SU-DHL-6 (cell line): Measurements from ENCODE around the gene SRA1.
"Not testable (repeated sequence)": the region's sequence is repeated elsewhere in the genome, so short reads cannot be mapped to it uniquely, and the experiment has no call there.

ENCODE experiments used
- H2AFZ ChIP-seq: fragments of 200-600 bp; sonication (generic); 2 replicates; pipeline ENCODE4 v1.6.1; 2014; ENCODE audit warnings: low read depth, mild to moderate bottlenecking, moderate library complexity, mixed read lengths, antibody characterized with exemption, low read length; ENCODE audit not compliant: severe bottlenecking
- H3F3A ChIP-seq: fragments of 200-600 bp; shearing (Covaris generic); 2 replicates; pipeline ENCODE4 v1.6.0; 2016; ENCODE audit warnings: antibody characterized with exemption, mild to moderate bottlenecking; ENCODE audit not compliant: insufficient read depth
- H3K27ac ChIP-seq: fragments of 200-600 bp; sonication (generic); 2 replicates; pipeline ENCODE4 v1.5.1; 2016; ENCODE audit warnings: low read depth, mild to moderate bottlenecking, low read length, moderate library complexity, mixed read lengths
- H3K27me3 ChIP-seq: fragments of 200-600 bp; sonication (generic), shearing (Covaris generic); 2 replicates; pipeline ENCODE4 v1.6.0; 2014; ENCODE audit warnings: mild to moderate bottlenecking, low read length
- H3K36me3 ChIP-seq: fragments of 200-600 bp; sonication (generic); 2 replicates; pipeline ENCODE4 v1.6.1; 2014; ENCODE audit warnings: mild to moderate bottlenecking, low read length, mixed read lengths
- H3K4me2 ChIP-seq: fragments of 300-600, 200-600 bp; shearing (Covaris generic), sonication (generic); 2 replicates; pipeline ENCODE4 v1.6.0; 2014; ENCODE audit warnings: low read length, low read depth, mild to moderate bottlenecking; ENCODE audit not compliant: poor library complexity, severe bottlenecking
- H3K4me3 ChIP-seq: fragments of 200-600 bp; sonication (generic); 2 replicates; pipeline ENCODE4 v1.5.1; 2014; ENCODE audit warnings: antibody characterized with exemption, low read length, mild to moderate bottlenecking, mixed read lengths; ENCODE audit not compliant: insufficient read depth, poor library complexity, severe bottlenecking
- H3K79me2 ChIP-seq: fragments of 200-600 bp; sonication (generic); 2 replicates; pipeline ENCODE4 v1.6.1; 2014; ENCODE audit warnings: mild to moderate bottlenecking, low read length, moderate library complexity; ENCODE audit not compliant: insufficient read depth
- H3K9ac ChIP-seq: fragments of 200-600 bp; sonication (generic); 2 replicates; pipeline ENCODE4 v1.7.0; 2014; ENCODE audit warnings: mild to moderate bottlenecking, low read length
- H3K9me2 ChIP-seq: fragments of 200-600 bp; sonication (generic); replicated peaks from 2 replicates; pipeline ENCODE4 v1.6.1; 2014; ENCODE audit warnings: low read length; ENCODE audit not compliant: insufficient read depth
- H3K9me3 ChIP-seq: fragments of 200-600 bp; sonication (generic); 2 replicates; pipeline ENCODE4 v1.6.1; 2014; ENCODE audit warnings: low read length, mixed read lengths; ENCODE audit not compliant: insufficient read depth
- H4K20me1 ChIP-seq: fragments of 200-600 bp; sonication (generic); 2 replicates; pipeline ENCODE4 v1.6.1; 2014; ENCODE audit warnings: low read depth, mild to moderate bottlenecking, antibody characterized with exemption, low read length, moderate library complexity, mixed read lengths
- EZH2phosphoT487 ChIP-seq: fragments of 200-600 bp; sonication (generic), shearing (Covaris generic); conservative IDR thresholded peaks from 2 replicates; pipeline ENCODE4 v1.6.1; 2018; ENCODE audit warnings: mild to moderate bottlenecking, antibody characterized with exemption, low read length, moderate library complexity, mixed read lengths
- TF ChIP-seq, protein P1 (sequence below): fragments of 200-600 bp; sonication (generic); IDR thresholded peaks from one replicate; pipeline ENCODE4 v1.5.1; 2017; ENCODE audit warnings: antibody characterized with exemption, mild to moderate bottlenecking, low read length, moderate library complexity; ENCODE audit not compliant: insufficient read depth, poor library complexity, severe bottlenecking

SRA1 gene

DNA sequence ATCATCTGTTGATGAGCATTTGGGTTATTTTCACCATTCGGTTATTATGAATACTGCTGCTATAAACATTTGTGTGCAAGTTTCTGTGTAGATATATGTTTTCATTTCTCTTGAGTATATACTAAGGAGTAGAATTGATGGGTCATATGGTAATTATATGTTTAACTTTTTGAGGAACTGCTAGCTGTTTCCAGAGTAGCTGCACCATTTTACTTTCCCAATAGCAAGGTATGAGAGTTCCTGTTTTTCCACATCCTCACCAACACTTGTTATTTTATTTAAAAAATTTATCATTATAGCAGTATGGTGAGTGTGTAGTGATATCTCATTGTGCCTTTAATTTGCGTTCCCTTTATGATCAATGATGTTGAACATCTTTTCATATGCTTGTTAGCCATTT, 46.5 kb upstream of the SRA1 start:
- Histone ChIP-seq H3K27ac (no peak overlapping the region), H3K9me2 (no peaks in the 10 kb centered on the region), H3K9ac (no peak overlapping the region), H3K27me3 (no peaks in the 10 kb centered on the region), H4K20me1 (no peaks in the 10 kb centered on the region), H3K9me3 (no peaks in the 10 kb centered on the region), H3F3A (no peaks in the 10 kb centered on the region), H3K79me2 (no peaks in the 10 kb centered on the region), H2AFZ (no peak overlapping the region), H3K36me3 (no peaks in the 10 kb centered on the region), H3K4me3 (no peak overlapping the region), H3K4me2 (no peak overlapping the region)
- TF ChIP-seq EZH2phosphoT487, result no peak
- TF ChIP-seq, protein P1, sequence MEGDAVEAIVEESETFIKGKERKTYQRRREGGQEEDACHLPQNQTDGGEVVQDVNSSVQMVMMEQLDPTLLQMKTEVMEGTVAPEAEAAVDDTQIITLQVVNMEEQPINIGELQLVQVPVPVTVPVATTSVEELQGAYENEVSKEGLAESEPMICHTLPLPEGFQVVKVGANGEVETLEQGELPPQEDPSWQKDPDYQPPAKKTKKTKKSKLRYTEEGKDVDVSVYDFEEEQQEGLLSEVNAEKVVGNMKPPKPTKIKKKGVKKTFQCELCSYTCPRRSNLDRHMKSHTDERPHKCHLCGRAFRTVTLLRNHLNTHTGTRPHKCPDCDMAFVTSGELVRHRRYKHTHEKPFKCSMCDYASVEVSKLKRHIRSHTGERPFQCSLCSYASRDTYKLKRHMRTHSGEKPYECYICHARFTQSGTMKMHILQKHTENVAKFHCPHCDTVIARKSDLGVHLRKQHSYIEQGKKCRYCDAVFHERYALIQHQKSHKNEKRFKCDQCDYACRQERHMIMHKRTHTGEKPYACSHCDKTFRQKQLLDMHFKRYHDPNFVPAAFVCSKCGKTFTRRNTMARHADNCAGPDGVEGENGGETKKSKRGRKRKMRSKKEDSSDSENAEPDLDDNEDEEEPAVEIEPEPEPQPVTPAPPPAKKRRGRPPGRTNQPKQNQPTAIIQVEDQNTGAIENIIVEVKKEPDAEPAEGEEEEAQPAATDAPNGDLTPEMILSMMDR, result no peak

DNA sequence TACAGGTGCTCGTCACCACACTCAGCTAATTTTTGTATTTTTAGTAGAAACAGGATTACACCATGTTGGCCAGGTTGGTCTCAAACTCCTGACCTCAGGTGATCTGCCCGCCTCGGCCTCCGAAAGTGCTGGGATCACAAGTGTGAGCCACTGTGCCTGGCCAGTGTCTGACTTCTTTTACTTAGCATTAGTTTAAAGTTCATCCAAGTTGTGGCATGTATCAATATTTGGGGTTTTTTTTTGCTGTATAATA, 46.1 kb upstream of the SRA1 start:
- not testable (repeated sequence) for H2AFZ ChIP-seq, H3K4me2 ChIP-seq, H3K27me3 ChIP-seq, H3K27ac ChIP-seq, H3K9me3 ChIP-seq, H4K20me1 ChIP-seq, H3K4me3 ChIP-seq, H3K36me3 ChIP-seq, H3K9me2 ChIP-seq, H3K9ac ChIP-seq, H3F3A ChIP-seq, H3K79me2 ChIP-seq

DNA sequence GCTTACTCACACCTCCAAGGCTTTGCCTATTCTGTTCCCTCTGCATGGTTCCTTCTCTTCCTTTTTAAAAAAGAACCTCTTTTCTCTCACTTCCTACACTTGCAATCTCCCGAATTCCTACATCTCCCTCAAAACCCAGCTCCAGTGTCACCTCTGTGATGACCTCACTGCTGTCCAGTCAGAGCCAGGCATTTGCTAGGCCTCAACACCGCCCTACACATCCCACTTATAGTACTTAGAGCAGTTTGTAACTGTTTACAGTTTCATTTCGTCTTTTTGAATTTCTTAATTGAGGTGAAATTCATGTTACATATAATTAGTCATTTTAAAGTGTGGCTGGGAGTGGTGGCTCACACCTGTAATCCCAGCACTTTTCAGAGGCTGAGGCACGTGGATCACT, 44.9 kb upstream of the SRA1 start:
- Histone ChIP-seq H3K27me3 (no peaks in the 10 kb centered on the region), H3K9me3 (no peaks in the 10 kb centered on the region), H3K36me3 (no peaks in the 10 kb centered on the region), H3K79me2 (no peaks in the 10 kb centered on the region), H2AFZ (no peak overlapping the region), H3K4me3 (no peak overlapping the region), H3K4me2 (no peak overlapping the region), H3K27ac (no peak overlapping the region), H3K9ac (no peak overlapping the region), H4K20me1 (no peaks in the 10 kb centered on the region), H3F3A (no peaks in the 10 kb centered on the region), H3K9me2 (no peaks in the 10 kb centered on the region)
- no peak for TF ChIP-seq EZH2phosphoT487
- TF ChIP-seq, protein P1, result no peak

DNA sequence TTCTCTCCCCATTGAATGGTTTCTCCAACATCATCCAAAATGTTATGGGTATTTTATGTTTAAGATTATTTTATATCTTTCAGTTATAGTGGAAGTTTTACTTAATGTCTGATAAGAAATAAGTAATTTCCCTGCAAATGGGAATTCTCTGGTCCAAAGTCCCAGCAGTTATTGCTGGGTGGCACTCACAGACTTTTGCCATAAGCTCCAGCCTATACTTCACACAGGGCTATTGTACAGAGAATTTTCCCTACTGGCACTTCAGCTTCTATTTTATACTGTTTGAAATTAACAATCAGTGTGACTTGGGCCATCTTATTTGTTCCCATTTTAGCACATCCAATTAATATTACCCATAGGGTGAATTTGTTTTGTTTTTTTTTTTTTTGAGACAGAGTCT, 42.8 kb upstream of the SRA1 start:
- Histone ChIP-seq H3F3A (no peaks in the 10 kb centered on the region), H4K20me1 (no peaks in the 10 kb centered on the region), H3K79me2 (no peaks in the 10 kb centered on the region), H3K9me2 (no peaks in the 10 kb centered on the region), H2AFZ (no peak overlapping the region), H3K9me3 (no peaks in the 10 kb centered on the region), H3K9ac (no peak overlapping the region), H3K4me3 (no peak overlapping the region), H3K27me3 (no peaks in the 10 kb centered on the region), H3K36me3 (no peaks in the 10 kb centered on the region), H3K27ac (no peak overlapping the region), H3K4me2 (no peak overlapping the region)
- no peak for TF ChIP-seq EZH2phosphoT487
- TF ChIP-seq, protein P1, result no peak
